Esophagus (tissue), 2 donors: ENCODE data around the gene OPA1. TPM values are rescaled to one million over a fixed set of nuclear protein-coding genes. Genes with fewer than 3 reads are reported as not detected.

Experiments used
- H3K27ac ChIP-seq, 2 donors: one replicate each; pipeline ENCODE4 v1.5.1; 2013; ENCODE audit warnings: low read depth in 2 of 2, mild to moderate bottlenecking in 2 of 2, inconsistent platforms in 1 of 2, low read length in 1 of 2, moderate library complexity in 1 of 2
- H3K27me3 ChIP-seq, 2 donors: one replicate each; pipeline ENCODE4 v1.6.1; 2013; ENCODE audit warnings: low read length in 2 of 2, control low read depth in 1 of 2, mild to moderate bottlenecking in 1 of 2; ENCODE audit not compliant: insufficient read depth in 2 of 2, control insufficient read depth in 1 of 2
- H3K36me3 ChIP-seq, 2 donors: one replicate each; pipeline ENCODE4 v1.6.1; 2013; ENCODE audit warnings: low read length in 1 of 2; ENCODE audit not compliant: control insufficient read depth in 2 of 2, insufficient read depth in 2 of 2
- H3K4me1 ChIP-seq, 2 donors: one replicate each; pipeline ENCODE4 v1.6.1; 2013; ENCODE audit warnings: low read length in 1 of 2; ENCODE audit not compliant: control insufficient read depth in 2 of 2, insufficient read depth in 2 of 2
- H3K4me3 ChIP-seq, 2 donors: one replicate each; pipeline ENCODE4 v1.5.1; 2013; ENCODE audit warnings: low read length in 2 of 2, mild to moderate bottlenecking in 2 of 2, low read depth in 1 of 2, moderate library complexity in 1 of 2
- H3K9me3 ChIP-seq, 2 donors: one replicate each; pipeline ENCODE4 v1.6.1; 2013; ENCODE audit warnings: mild to moderate bottlenecking in 2 of 2, low read depth in 1 of 2, low read length in 1 of 2, moderate library complexity in 1 of 2; ENCODE audit not compliant: control insufficient read depth in 2 of 2, insufficient read depth in 1 of 2
- WGBS, 2 donors: extraction: QIAGEN DNeasy Blood & Tissue Kit; methylation state at CpG; one replicate each; pipeline ENCODE4 v1.1.7; 2013; 5-methylcytosine and 5-hydroxymethylcytosine counted together
- polyA plus RNA-seq, 2 donors: library from polyadenylated mRNA; stranded (reverse); fragments of 200-250 nt; gene quantifications; one replicate each; pipeline ENCODE4 v1.2.3, GENCODE V29; 2013
- donor health status: healthy with polysubstance abuse.
- donor health status: Bipolar disorder and iron deficiency.

The OPA1 gene
- polyA plus RNA-seq, 2 donors, result 9.2 to 20.5 TPM

GRCh38 chr3:193736616-193737015 is 143.6 kb downstream of the OPA1 start:
- H3K36me3 ChIP-seq, result no peaks in the 10 kb centered on the region
- H3K4me1 ChIP-seq, result no peaks in the 10 kb centered on the region
- no peaks in the 10 kb centered on the region for H3K27me3 ChIP-seq
- H3K27ac ChIP-seq, result no peak overlapping the region
- no peaks in the 10 kb centered on the region for H3K9me3 ChIP-seq
- 92 to 93% methylated on average over 8 of the region's 8 CpGs for WGBS, 2 donors
- no peak overlapping the region for H3K4me3 ChIP-seq

- WGBS, 2 donors, result 87% methylated on average over 17 of the region's 17 CpGs
- H3K27me3 ChIP-seq, result no peaks in the 10 kb centered on the region
- no peaks in the 10 kb centered on the region for H3K9me3 ChIP-seq
- H3K4me3 ChIP-seq, result no peak overlapping the region
- no peaks in the 10 kb centered on the region for H3K36me3 ChIP-seq
- H3K4me1 ChIP-seq, result no peaks in the 10 kb centered on the region
- H3K27ac ChIP-seq, result no peak overlapping the region
Measured at GRCh38 chr3:193737191-193737751, 144.3 kb downstream of the OPA1 start.

DNA sequence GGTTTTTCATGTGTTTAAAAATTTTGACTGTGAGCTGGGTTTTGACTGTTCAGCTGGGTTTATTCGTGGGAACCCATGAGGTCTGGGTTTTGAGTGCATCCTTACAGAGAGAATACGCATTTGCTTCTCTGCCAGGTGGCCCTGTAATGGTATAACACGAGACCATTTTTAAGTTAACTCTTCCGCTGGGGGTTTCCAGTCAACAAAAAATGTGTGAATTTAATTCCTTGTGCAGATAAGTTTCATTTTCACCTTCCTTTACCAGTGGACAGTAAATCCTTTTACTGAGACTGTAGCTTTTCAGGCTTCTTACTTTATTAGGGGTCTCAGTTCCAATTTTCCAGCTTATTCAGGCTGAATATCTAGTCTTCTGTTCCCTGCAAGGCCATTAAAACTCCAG is 149.6 kb downstream of the OPA1 start:
- H3K4me3 ChIP-seq, result no peak overlapping the region
- H3K27ac ChIP-seq, result no peak overlapping the region
- H3K27me3 ChIP-seq, result no peaks in the 10 kb centered on the region
- H3K36me3 ChIP-seq, result no peaks in the 10 kb centered on the region
- 85 to 88% methylated on average over 4 of the region's 4 CpGs for WGBS, 2 donors
- no peaks in the 10 kb centered on the region for H3K4me1 ChIP-seq
- H3K9me3 ChIP-seq, result no peaks in the 10 kb centered on the region

DNA sequence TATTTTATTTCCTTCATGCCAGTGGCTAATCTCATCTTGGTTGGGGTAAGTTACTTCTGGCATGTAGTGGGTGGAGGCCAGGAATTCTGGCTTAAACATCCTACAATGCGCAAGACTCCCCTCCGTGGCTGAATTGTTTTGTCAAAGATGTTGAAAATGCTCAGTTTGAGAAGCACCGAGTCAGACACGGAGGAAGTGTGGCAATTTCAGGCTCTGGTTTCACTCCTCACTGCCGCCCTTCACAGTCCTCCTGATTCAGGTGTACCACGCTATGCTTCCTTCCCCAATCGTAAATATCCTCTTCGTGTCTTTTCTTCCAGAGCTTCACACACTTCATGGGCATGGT is 150.7 kb downstream of the OPA1 start:
- WGBS, 2 donors, result 48 to 65% methylated on average over 8 of the region's 8 CpGs
- no peaks in the 10 kb centered on the region for H3K9me3 ChIP-seq
- H3K4me3 ChIP-seq, result no peak overlapping the region
- H3K36me3 ChIP-seq, result no peaks in the 10 kb centered on the region
- H3K27ac ChIP-seq, result no peak overlapping the region
- no peaks in the 10 kb centered on the region for H3K27me3 ChIP-seq
- H3K4me1 ChIP-seq, result no peaks in the 10 kb centered on the region

- 73 to 76% methylated on average over 13 of the region's 13 CpGs for WGBS, 2 donors
- no peak overlapping the region for H3K4me3 ChIP-seq
Measured at GRCh38 chr3:193744048-193744821, 151.2 kb downstream of the OPA1 start.

GRCh38 chr3:193744822-193745684 is 152.0 kb downstream of the OPA1 start:
- Histone ChIP-seq H3K27me3 (no peaks in the 10 kb centered on the region), H3K27ac (no peak overlapping the region), H3K4me3 (no peak overlapping the region), H3K36me3 (no peaks in the 10 kb centered on the region), H3K4me1 (no peaks in the 10 kb centered on the region), H3K9me3 (peaks cover 0 to 2% of the 10 kb centered on the region in 2 donors)
- 79 to 80% methylated on average over 9 of the region's 9 CpGs for WGBS, 2 donors

More at GRCh38 chr3:193744048-193744821, 151.2 kb downstream of the OPA1 start:
- H3K36me3 ChIP-seq, result no peaks in the 10 kb centered on the region
- no peaks in the 10 kb centered on the region for H3K4me1 ChIP-seq
- H3K9me3 ChIP-seq, result peaks cover 0 to 2% of the 10 kb centered on the region in 2 donors
- no peak overlapping the region for H3K27ac ChIP-seq
- H3K27me3 ChIP-seq, result no peaks in the 10 kb centered on the region

GRCh38 chr3:193746832-193747231 is 153.8 kb downstream of the OPA1 start:
- Histone ChIP-seq H3K4me3 (no peak overlapping the region), H3K27ac (no peak overlapping the region)
- WGBS, 2 donors, result 96 to 97% methylated on average over 5 of the region's 5 CpGs

More at GRCh38 chr3:193746832-193747231, 153.8 kb downstream of the OPA1 start:
- H3K36me3 ChIP-seq, result no peaks in the 10 kb centered on the region
- no peaks in the 10 kb centered on the region for H3K4me1 ChIP-seq
- H3K9me3 ChIP-seq, result peaks cover 0 to 2% of the 10 kb centered on the region in 2 donors
- no peaks in the 10 kb centered on the region for H3K27me3 ChIP-seq

Other genes with a start within 250 kb of the OPA1 start
- under 1 TPM; 0.26 TPM for gene ATP13A5, start 214.5 kb upstream of the OPA1 start, polyA plus RNA-seq
- 10 to 100 TPM; 24.9 to 28.4 TPM for gene ATP13A4, start 38.3 kb upstream of the OPA1 start, polyA plus RNA-seq